ENCODE data around the gene NAP1L4. TPM values are rescaled to one million over a fixed set of nuclear protein-coding genes. Genes with fewer than 3 reads are reported as not detected.

NAP1L4 gene
- total RNA-seq, 1 experiment from 2014 or later = 189 TPM

DNA sequence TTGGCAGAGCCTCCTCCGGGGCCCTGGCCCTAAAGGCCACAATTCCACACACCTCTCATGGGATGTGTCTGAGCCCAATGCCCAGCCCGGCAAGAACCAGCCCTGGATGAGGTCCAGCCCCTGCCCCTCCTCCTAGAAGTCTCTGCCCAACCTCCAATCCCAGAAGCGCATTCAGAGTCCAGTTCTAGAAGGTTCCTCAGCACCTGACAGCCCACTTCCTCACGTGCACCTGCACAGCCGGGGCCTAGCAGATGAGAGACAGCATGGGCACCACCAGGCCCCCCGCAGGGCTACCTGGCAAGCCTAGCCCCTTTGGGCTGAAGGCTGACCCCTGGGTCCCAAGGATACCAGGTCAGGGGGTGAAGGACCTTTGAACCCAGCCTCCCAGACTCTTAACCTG, 95.1 kb downstream of the NAP1L4 start (continued):
- TF ChIP-seq AFF4 (CRISPR knock-in tag; IDR thresholded peaks at IDR 0.05; ENCODE audit: borderline replicate concordance) (no peak), SMAD4 (CRISPR knock-in tag; IDR thresholded peaks at IDR 0.05) (no peak), TEAD4 (CRISPR knock-in tag; IDR thresholded peaks at IDR 0.05) (no peak)

DNA sequence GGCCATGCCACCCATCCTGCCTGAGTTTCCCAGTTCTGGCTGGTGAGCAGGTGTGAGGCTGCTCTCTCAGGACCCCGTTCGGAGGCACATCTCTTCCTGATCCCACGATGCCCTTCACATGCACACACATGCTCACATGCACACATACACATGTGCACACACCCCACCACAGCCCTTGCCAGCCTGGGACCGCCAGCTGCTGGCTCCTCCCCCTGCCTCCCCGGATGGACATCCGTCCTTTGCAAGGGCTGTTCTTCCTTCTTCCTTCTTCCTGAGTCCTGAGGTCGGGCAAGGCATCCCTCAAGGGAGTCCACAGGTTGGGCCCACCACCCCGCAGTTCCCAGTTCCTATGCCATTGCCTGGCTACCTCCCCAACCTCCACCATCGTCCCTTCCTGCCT, 96.1 kb downstream of the NAP1L4 start:
- ChIA-PET POLR2A (no interaction called here), CTCF (no interaction called here)
- no peak overlapping the region for H3K4me3 Mint-ChIP-seq
- no peak for DNase-seq (ENCODE audit: low spot score)
- TF ChIP-seq GTF2I (CRISPR knock-in tag; conservative IDR thresholded peaks at IDR 0.05) (no peak), NR1H2 (CRISPR knock-in tag; IDR thresholded peaks at IDR 0.05) (no peak), ZMAT4 (CRISPR knock-in tag; IDR thresholded peaks at IDR 0.05) (no peak), CREM (CRISPR knock-in tag; IDR thresholded peaks at IDR 0.05) (no peak), ZNF396 (CRISPR knock-in tag; IDR thresholded peaks at IDR 0.05; ENCODE audit: borderline replicate concordance) (no peak), ZNF219 (CRISPR knock-in tag; IDR thresholded peaks at IDR 0.05; ENCODE audit: borderline replicate concordance) (no peak), FOXJ3 (CRISPR knock-in tag; IDR thresholded peaks at IDR 0.05; ENCODE audit: borderline replicate concordance) (no peak), SMAD3 (CRISPR knock-in tag; IDR thresholded peaks at IDR 0.05; ENCODE audit: borderline replicate concordance) (no peak), SOX15 (CRISPR knock-in tag; IDR thresholded peaks at IDR 0.05) (no peak), ELF4 (CRISPR knock-in tag; IDR thresholded peaks at IDR 0.05; ENCODE audit: low read depth) (no peak), CDX4 (CRISPR knock-in tag; IDR thresholded peaks at IDR 0.05; ENCODE audit: borderline replicate concordance) (no peak), ESRRA (CRISPR knock-in tag; IDR thresholded peaks at IDR 0.05; ENCODE audit: borderline replicate concordance) (no peak), ZNF263 (CRISPR knock-in tag; IDR thresholded peaks at IDR 0.05; ENCODE audit: low read depth) (no peak), MAX (CRISPR knock-in tag; IDR thresholded peaks at IDR 0.05) (no peak)
- TF ChIP-seq, protein P1, sequence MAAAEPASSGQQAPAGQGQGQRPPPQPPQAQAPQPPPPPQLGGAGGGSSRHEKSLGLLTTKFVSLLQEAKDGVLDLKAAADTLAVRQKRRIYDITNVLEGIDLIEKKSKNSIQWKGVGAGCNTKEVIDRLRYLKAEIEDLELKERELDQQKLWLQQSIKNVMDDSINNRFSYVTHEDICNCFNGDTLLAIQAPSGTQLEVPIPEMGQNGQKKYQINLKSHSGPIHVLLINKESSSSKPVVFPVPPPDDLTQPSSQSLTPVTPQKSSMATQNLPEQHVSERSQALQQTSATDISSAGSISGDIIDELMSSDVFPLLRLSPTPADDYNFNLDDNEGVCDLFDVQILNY (CRISPR knock-in tag; IDR thresholded peaks at IDR 0.05) = no peak
- H3K9me3 Mint-ChIP-seq = peaks cover 6% of the 10 kb centered on the region; the same call in 1 of the 2 replicates
- H3K27me3 Mint-ChIP-seq (ENCODE audit: low read depth) = peaks cover 72% of the 10 kb centered on the region
- H3K4me1 Mint-ChIP-seq = peaks cover 25% of the 10 kb centered on the region
- ATAC-seq = no peak
- no peaks in the 10 kb centered on the region for H3K36me3 Mint-ChIP-seq
- H3K27ac Mint-ChIP-seq = no peak overlapping the region

Other genes starting within 250 kb of the NAP1L4 start
- gene CDKN1C, start 106.6 kb downstream of the NAP1L4 start, total RNA-seq (2021) = 25.0 to 35.0 TPM (median 32.4 TPM) in 3 replicates
- gene PHLDA2, start 62.9 kb downstream of the NAP1L4 start, total RNA-seq (2021) = 9.4 to 11.0 TPM (median 9.6 TPM) in 3 replicates
- gene CARS1, start 65.1 kb upstream of the NAP1L4 start, total RNA-seq (2021) = 57.9 to 92.0 TPM (median 62.0 TPM) in 3 replicates
- gene OSBPL5, start 173.0 kb upstream of the NAP1L4 start, total RNA-seq (2021) = 13.1 to 17.7 TPM (median 14.8 TPM) in 3 replicates
- not detected in 3 replicates for gene MRGPRG, start 226.5 kb upstream of the NAP1L4 start, total RNA-seq (2021)
- not detected in 3 replicates for gene MRGPRE, start 240.1 kb upstream of the NAP1L4 start, total RNA-seq (2021)

Data from WTC11 (cell line).